ENCODE measurements around the gene SECISBP2L.

SECISBP2L gene

GRCh38 chr15:48964898-48965297, 81.3 kb downstream of the SECISBP2L start:
- Mint-ChIP-seq H3K4me1 (peaks cover 19% of the 10 kb centered on the region), H3K27me3 (ENCODE audit: low read depth, poor library complexity) (peaks cover 42% of the 10 kb centered on the region), H3K9me3 (peaks cover 6% of the 10 kb centered on the region), H3K4me3 (peak overlapping the region; percentile 86), H3K36me3 (ENCODE audit: low read depth) (no peaks in the 10 kb centered on the region), H3K27ac (peak overlapping the region; percentile 15)
- DNase-seq, result no peak
- TF ChIP-seq CTCF (IDR thresholded peaks at IDR 0.05), result no peak

DNA sequence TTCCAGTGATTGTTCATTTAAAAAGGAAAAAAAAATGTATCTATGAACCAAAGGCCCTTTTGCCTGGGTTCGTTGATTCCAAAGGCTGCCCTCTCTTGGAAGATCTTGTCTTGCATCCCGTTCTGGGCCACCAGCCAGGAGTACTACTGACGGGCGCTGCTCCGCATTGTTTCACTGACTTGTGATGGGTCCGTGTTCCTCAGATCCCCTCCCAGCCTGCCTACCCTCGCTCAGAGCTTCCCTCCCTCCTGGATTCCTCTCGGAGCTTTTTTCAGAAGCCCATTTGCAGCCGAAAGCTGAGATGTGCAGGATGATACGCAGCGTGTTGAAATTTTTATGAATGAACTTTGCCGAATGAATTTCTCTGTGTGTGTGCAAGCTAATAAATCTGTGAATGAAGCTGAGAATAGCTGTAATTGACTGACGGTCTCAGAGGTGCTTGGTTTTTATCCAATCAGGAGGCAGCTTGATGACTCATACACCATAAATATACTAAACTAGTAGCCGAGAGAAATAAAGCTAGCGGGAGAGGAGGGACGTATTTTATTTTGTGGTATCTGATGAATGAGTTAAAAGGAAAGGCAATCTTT, 82.6 kb downstream of the SECISBP2L start, which contains the start of gene SHC4:
Gene SHC4 (minus strand): TSS at position 396 of the 590 bp plus-strand sequence. CDS start 904 bp downstream, outside the sequence.
- Mint-ChIP-seq H3K36me3 (ENCODE audit: low read depth) (no peaks in the 10 kb centered on the region), H3K4me3 (peak within 1 kb of the TSS; percentile 86), H3K27ac (no peak within 1 kb of the TSS), H3K27me3 (ENCODE audit: low read depth, poor library complexity) (peaks cover 47% of the 10 kb centered on the region), H3K9me3 (no peaks in the 10 kb centered on the region), H3K4me1 (peaks cover 19% of the 10 kb centered on the region)
- TF ChIP-seq CTCF (IDR thresholded peaks at IDR 0.05), result no peak
- peak; percentile 63 for DNase-seq

GRCh38 chr15:48962662-48963523, 83.4 kb downstream of the SECISBP2L start:
- Mint-ChIP-seq H3K36me3 (ENCODE audit: low read depth) (no peaks in the 10 kb centered on the region), H3K4me3 (peak overlapping the region; percentile 86), H3K27ac (no peak overlapping the region), H3K27me3 (ENCODE audit: low read depth, poor library complexity) (peaks cover 47% of the 10 kb centered on the region), H3K4me1 (peaks cover 19% of the 10 kb centered on the region), H3K9me3 (no peaks in the 10 kb centered on the region)
- peak; percentile 55 for DNase-seq
- TF ChIP-seq CTCF (IDR thresholded peaks at IDR 0.05), result no peak

DNA sequence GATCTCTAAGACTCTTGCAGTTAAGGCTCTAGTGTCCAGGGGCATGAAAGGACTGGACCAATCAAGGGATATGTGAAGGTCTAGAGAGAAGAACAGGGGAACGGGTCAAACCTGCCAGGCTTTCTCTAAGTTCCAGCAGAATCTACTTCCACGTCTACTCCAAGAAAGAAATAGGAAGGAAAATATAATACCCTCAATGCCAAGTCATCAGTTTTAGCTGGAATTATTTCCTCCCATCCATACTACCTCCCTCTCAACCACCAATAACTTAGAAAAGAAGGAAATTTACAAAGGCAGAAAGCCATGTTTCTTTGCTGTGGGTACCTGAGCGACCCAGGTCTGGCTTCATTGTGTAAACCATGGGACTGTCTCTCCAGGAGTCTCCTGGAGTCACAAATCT, 90.3 kb downstream of the SECISBP2L start:
- Mint-ChIP-seq H3K27ac (no peak overlapping the region), H3K4me1 (no peaks in the 10 kb centered on the region)
- no peak for TF ChIP-seq CTCF (IDR thresholded peaks at IDR 0.05)

DNA sequence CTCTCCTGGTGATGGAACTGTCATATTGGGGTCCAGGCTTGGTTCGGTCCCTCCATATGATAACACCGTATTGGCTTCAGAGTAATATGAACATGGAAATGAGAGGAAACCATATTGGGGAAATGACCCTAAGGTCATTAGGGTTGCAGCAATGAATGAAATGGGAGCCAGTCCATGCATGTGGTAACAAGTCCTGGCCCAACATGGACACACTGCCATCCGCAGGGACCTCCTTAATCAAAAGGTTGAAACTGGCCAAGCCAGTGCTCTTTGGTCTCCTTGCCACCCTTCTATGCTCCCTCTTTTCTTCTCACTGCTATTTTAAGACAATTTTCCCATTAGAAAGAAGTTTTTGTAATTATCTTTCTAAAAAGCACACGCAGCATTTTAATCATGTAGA, 90.9 kb downstream of the SECISBP2L start:
- Mint-ChIP-seq H3K27me3 (ENCODE audit: low read depth, poor library complexity) (peaks cover 38% of the 10 kb centered on the region), H3K4me1 (no peaks in the 10 kb centered on the region)

More for the DNA sequence above, 90.3 kb downstream of the SECISBP2L start:
- DNase-seq, result no peak
- Mint-ChIP-seq H3K27me3 (ENCODE audit: low read depth, poor library complexity) (peaks cover 39% of the 10 kb centered on the region), H3K36me3 (ENCODE audit: low read depth) (no peaks in the 10 kb centered on the region), H3K4me3 (no peak overlapping the region), H3K9me3 (no peaks in the 10 kb centered on the region)

More for the DNA sequence above, 90.9 kb downstream of the SECISBP2L start:
- Mint-ChIP-seq H3K9me3 (no peaks in the 10 kb centered on the region), H3K36me3 (ENCODE audit: low read depth) (no peaks in the 10 kb centered on the region), H3K27ac (no peak overlapping the region), H3K4me3 (no peak overlapping the region)
- DNase-seq, result no peak
- TF ChIP-seq CTCF (IDR thresholded peaks at IDR 0.05), result no peak
